Testis (tissue), 3 donors: ENCODE results near the gene ABHD15. TPM values are rescaled to one million over a fixed set of nuclear protein-coding genes. Genes with fewer than 3 reads are reported as not detected.

Experiments used
- DNase-seq: peaks from one replicate; pipeline ENCODE4 v3.0.0-alpha.2; 2019
- H3K27ac ChIP-seq, 2 donors: fragments of 200-600 bp; sonication (generic); one replicate each; pipeline ENCODE4 v1.5.1; 2019
- H3K27me3 ChIP-seq: fragments of 200-600 bp; sonication (generic); one replicate; pipeline ENCODE4 v1.5.1; 2019
- H3K36me3 ChIP-seq: fragments of 200-600 bp; sonication (generic); one replicate; pipeline ENCODE4 v1.5.1; 2017; ENCODE audit warnings: low read depth; ENCODE audit errors: missing control alignments
- H3K4me1 ChIP-seq: fragments of 200-600 bp; sonication (generic); one replicate; pipeline ENCODE4 v1.5.1; 2019
- H3K4me3 ChIP-seq, 2 donors: fragments of 200-600 bp; sonication (generic); one replicate each; pipeline ENCODE4 v1.5.1; 2017 to 2019
- H3K9me3 ChIP-seq: fragments of 200-600 bp; sonication (generic); one replicate; pipeline ENCODE4 v1.5.1; 2017
- POLR2A ChIP-seq: fragments of 450-650 bp; IDR thresholded peaks from one replicate; pipeline ENCODE4 v1.6.1; 2017; ENCODE audit warnings: antibody characterized with exemption, mild to moderate bottlenecking, moderate library complexity
- WGBS, 2 donors: methylation state at CpG; one replicate each; pipeline ENCODE4 v1.1.5; 2018; 5-methylcytosine and 5-hydroxymethylcytosine counted together
- intact Hi-C: fragments of 100-400 bp; cut with DNase I; formaldehyde crosslinking; loops from one replicate; pipeline ENCODE4 v1.15.1; 2023; ENCODE audit warnings: low total_unique reads
- polyA plus RNA-seq: library from polyadenylated mRNA; stranded (reverse); fragments of 350-450 nt; fragmentation: Illumina TruSeq; extraction: RNeasy Lipid Tissue Mini Kit (QIAGEN cat#74804); gene quantifications from one replicate; pipeline ENCODE4 v1.2.3, GENCODE V29; 2014; ENCODE audit warnings: low read depth, low replicate concordance; ENCODE audit not compliant: insufficient read depth
- total RNA-seq, 2 donors: library from RNA; depleted of rRNA; stranded (reverse); fragments of >200 nt; gene quantifications; one replicate each; pipeline ENCODE4 v1.2.3, GENCODE V29; 2016
- TF ChIP-seq, protein P1 (sequence below), 3 experiments: fragments of 450-650 bp in 2 of 3; fragments of 200-600 bp in 1 of 3; sonication (generic) in 1 of 3; IDR thresholded peaks; one replicate each; pipeline ENCODE4 v1.5.1; 2016 to 2019; ENCODE audit warnings: antibody characterized with exemption in 3 of 3, mild to moderate bottlenecking in 2 of 3, moderate library complexity in 1 of 3

The ABHD15 gene
- total and polyA plus RNA-seq, 3 donors from 2014 or later: 4.5 to 7.1 (median 5.7) TPM

DNA sequence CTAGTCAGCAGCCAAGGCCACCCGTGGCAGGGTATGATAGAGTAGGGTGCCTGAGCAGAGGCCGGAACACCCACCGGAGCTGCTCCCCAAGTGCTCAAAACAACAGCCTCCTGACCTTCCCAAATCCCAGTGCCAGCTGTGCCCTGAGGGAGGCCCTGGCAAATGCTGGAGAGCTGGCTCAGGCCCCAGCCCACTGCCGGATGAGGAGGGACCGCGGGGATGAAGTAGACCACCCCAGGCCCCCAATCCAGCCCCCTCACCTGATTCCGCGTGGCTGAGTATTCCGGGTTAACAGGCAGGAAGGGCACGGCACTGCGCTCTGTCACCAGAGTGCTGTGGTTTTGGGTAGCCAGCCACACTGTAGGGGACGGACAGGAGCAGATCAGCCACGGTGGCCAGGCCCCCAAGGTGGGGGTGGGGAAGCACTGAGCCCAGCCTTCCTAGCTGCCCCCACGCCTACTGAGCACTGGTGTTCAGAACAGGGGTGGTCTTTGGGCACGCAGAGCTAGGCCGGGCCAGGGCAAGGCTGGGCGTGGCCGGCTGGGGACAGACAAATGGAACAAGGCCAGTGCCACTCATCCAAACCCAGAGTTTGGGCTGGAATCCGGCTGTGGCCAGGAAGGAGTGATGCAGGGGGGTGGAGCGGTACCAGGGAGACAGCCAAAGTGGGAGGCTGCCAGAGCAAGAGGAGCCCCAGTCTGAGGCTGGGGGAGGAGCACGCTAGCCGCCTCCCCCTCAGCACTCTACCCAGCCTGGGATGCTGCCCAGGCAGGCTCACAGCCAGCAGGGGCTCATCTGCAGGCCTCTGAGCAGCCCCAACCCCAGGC is 10.8 kb upstream of the ABHD15 start:
- H3K36me3 ChIP-seq: no peaks in the 10 kb centered on the region
- no peaks in the 10 kb centered on the region for H3K27me3 ChIP-seq
- no peak overlapping the region for H3K27ac ChIP-seq
- DNase-seq: no peak
- no peak for TF ChIP-seq POLR2A
- TF ChIP-seq, protein P1, sequence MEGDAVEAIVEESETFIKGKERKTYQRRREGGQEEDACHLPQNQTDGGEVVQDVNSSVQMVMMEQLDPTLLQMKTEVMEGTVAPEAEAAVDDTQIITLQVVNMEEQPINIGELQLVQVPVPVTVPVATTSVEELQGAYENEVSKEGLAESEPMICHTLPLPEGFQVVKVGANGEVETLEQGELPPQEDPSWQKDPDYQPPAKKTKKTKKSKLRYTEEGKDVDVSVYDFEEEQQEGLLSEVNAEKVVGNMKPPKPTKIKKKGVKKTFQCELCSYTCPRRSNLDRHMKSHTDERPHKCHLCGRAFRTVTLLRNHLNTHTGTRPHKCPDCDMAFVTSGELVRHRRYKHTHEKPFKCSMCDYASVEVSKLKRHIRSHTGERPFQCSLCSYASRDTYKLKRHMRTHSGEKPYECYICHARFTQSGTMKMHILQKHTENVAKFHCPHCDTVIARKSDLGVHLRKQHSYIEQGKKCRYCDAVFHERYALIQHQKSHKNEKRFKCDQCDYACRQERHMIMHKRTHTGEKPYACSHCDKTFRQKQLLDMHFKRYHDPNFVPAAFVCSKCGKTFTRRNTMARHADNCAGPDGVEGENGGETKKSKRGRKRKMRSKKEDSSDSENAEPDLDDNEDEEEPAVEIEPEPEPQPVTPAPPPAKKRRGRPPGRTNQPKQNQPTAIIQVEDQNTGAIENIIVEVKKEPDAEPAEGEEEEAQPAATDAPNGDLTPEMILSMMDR (IDR thresholded peaks at IDR 0.05): no peak
- no peak overlapping the region for H3K4me3 ChIP-seq
- peaks cover 6% of the 10 kb centered on the region for H3K4me1 ChIP-seq
- no peaks in the 10 kb centered on the region for H3K9me3 ChIP-seq
- WGBS, 2 donors: 80 to 83% methylated on average over 3 to 16 of the region's 22 CpGs
- intact Hi-C loops: no loop called here

DNA sequence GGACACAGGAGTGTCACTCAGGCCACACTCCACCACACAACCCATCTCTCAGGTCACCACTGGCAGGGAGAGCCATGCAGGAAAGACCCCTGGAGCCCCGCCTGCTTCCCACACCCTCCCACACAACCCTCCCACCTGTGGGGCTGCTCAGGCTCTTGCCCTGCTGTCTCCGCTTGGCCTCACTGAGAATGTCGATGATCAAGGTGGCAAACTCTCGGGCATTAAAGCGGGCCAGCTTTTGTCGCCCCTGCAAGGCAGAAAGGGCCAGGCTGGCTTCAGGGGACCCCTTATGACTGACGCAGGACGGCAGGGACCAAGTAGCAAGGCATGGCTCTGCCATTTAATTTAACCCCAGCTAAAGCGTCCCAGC is 10.1 kb upstream of the ABHD15 start:
- TF ChIP-seq, protein P1 (IDR thresholded peaks at IDR 0.05): no peak
- no peak for TF ChIP-seq POLR2A
- Histone ChIP-seq H3K27me3 (no peaks in the 10 kb centered on the region), H3K4me1 (peaks cover 13% of the 10 kb centered on the region), H3K4me3 (no peak overlapping the region), H3K36me3 (no peaks in the 10 kb centered on the region), H3K9me3 (no peaks in the 10 kb centered on the region), H3K27ac (no peak overlapping the region)
- 90 to 91% methylated on average over 2 to 9 of the region's 9 CpGs for WGBS, 2 donors
- no peak for DNase-seq
- intact Hi-C loops: no loop called here

DNA sequence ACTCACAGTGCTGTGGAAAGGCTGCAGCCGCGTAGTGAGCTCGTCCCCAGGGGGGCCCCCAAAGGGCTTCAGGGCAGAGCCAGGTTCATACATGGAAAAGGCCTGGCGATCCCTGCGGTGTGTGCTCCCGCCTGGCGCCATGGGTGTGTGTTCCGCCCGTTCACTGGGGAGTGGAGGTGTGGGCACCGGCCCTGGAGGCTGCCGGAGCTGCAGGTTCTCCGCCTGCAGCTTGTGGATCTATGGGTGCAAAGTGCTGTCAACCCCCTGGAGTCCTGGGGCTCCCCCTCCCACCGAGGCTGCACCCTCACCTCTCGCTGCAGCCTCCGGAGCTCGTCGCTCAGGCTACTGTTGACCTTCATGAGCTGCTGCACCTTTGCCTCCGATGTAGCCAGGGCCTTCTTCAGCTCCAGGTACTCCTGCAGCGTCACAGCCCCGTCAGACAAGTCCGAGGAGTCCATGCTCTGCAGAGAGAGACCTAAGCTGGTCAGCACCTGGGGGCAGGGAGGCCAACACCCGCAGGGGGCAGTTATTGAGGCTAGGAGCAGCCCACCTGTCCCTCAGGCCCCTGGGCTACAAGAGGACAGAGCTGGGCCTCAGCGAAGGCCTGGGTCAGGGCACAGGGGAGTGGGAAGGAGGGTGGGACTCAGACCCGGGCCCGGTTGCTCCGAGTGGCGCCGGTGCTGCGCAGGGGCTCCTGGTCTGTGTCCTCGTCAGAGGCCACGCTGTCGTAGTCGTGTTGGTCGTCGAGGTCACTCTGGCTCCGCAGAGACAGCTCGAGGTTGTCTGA is 9.6 kb upstream of the ABHD15 start:
- Histone ChIP-seq H3K27me3 (no peaks in the 10 kb centered on the region), H3K36me3 (no peaks in the 10 kb centered on the region), H3K4me1 (peaks cover 15% of the 10 kb centered on the region), H3K27ac (no peak overlapping the region), H3K4me3 (no peak overlapping the region), H3K9me3 (no peaks in the 10 kb centered on the region)
- 94 to 100% methylated on average over 8 to 37 of the region's 37 CpGs for WGBS, 2 donors
- DNase-seq: no peak
- no peak for TF ChIP-seq POLR2A
- TF ChIP-seq, protein P1 (IDR thresholded peaks at IDR 0.05): no peak
- intact Hi-C loops: no loop called here

DNA sequence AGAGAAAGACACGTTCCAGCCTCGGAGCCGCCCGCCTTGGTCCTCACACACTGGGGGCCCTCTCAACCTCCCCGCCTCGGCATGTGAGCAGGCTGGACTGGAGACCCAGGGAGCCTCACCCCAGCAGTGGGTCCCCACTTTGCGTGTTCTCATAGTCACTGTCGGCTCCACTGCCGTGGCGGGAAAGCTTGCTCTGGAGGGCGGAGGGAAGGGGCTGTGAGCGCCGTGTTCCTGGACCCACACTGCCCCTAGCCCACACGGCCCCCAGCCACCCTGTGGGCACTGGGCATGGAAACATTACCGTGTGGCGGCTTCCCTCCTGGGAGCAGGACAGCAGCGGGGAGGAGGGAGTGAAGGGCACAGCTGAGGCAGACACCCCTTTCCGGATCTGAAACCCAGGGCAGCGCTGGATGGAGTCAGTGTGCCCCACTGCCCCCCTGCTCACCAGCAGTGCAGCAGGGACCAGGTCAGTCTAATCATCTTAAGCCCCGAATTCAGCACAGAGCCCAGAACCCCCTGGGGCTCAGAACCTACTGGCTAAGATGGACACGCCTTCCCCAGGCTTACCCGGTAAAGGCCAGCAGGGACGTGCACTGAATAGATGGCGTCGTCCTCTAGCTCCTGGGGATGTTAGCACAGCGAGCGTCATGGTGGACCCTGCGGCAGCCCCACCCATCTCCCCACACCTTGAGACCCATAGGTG is 8.8 kb upstream of the ABHD15 start:
- Histone ChIP-seq H3K9me3 (no peaks in the 10 kb centered on the region), H3K36me3 (no peaks in the 10 kb centered on the region), H3K27me3 (no peaks in the 10 kb centered on the region), H3K4me3 (no peak overlapping the region), H3K27ac (no peak overlapping the region), H3K4me1 (peaks cover 15% of the 10 kb centered on the region)
- intact Hi-C loops: no loop called here
- TF ChIP-seq, protein P1 (IDR thresholded peaks at IDR 0.05): no peak
- TF ChIP-seq POLR2A: no peak
- WGBS, 2 donors: 87 to 94% methylated on average over 9 to 28 of the region's 28 CpGs
- DNase-seq: no peak
